Superior temporal gyrus (tissue), 1 donor: Measurements from ENCODE around the gene CPTP.
A peak's percentile ranks its signal among the peaks of the same experiment; 100 is the strongest.
"Not testable (repeated sequence)": the region's sequence is repeated elsewhere in the genome, so short reads cannot be mapped to it uniquely, and the experiment has no call there.

Experiments used
- DNase-seq: peaks from one replicate; pipeline ENCODE4 v3.0.0-alpha.2; 2016; ENCODE audit errors: extremely low spot score

CPTP gene

GRCh38 chr1:1306661-1307260 lies 17.8 kb upstream of the CPTP start:
- DNase-seq, result no peak

GRCh38 chr1:1307261-1307922 lies 17.2 kb upstream of the CPTP start:
- no peak for DNase-seq

- peak; percentile 87 for DNase-seq
These were observed 16.5 kb upstream of the CPTP start, which contains the start of the genes ACAP3 and PUSL1 for GRCh38 chr1:1307923-1308755. ACAP3 (minus strand) TSS chr1:1307930; CDS start chr1:1307815, 115 bp downstream. PUSL1 (plus strand) TSS chr1:1308597; CDS start chr1:1308644, 47 bp downstream.

- DNase-seq, result no peak
These were observed 15.8 kb upstream of the CPTP start for GRCh38 chr1:1308756-1309250.

GRCh38 chr1:1309251-1310108 lies 15.1 kb upstream of the CPTP start:
- DNase-seq, result no peak

- no peak for DNase-seq
These were observed 14.6 kb upstream of the CPTP start for GRCh38 chr1:1310109-1310385.

- no peak for DNase-seq
These were observed 14.0 kb upstream of the CPTP start for GRCh38 chr1:1310476-1311053.

GRCh38 chr1:1311107-1312104 lies 13.2 kb upstream of the CPTP start:
- no peak for DNase-seq

- DNase-seq, result no peak
These were observed 11.9 kb upstream of the CPTP start for GRCh38 chr1:1312450-1313314.

GRCh38 chr1:1313500-1314236 lies 10.9 kb upstream of the CPTP start:
- DNase-seq, result no peak

- no peak for DNase-seq
These were observed 10.4 kb upstream of the CPTP start for GRCh38 chr1:1314237-1314586.

GRCh38 chr1:1314678-1315335 lies 9.8 kb upstream of the CPTP start:
- no peak for DNase-seq

- no peak for DNase-seq
These were observed 9.1 kb upstream of the CPTP start for GRCh38 chr1:1315435-1315954.

GRCh38 chr1:1316199-1316598 lies 8.4 kb upstream of the CPTP start:
- DNase-seq, result not testable (repeated sequence)

GRCh38 chr1:1317420-1317819 lies 7.2 kb upstream of the CPTP start:
- DNase-seq, result no peak

- peak; percentile 55 for DNase-seq
These were observed 6.4 kb upstream of the CPTP start for GRCh38 chr1:1318131-1318652.
